Sigmoid colon (tissue), 7 donors: ENCODE data around the gene PTCD2. TPM values are rescaled to one million over a fixed set of nuclear protein-coding genes. Genes with fewer than 3 reads are reported as not detected.

ENCODE experiments used
- DNase-seq: peaks from one replicate; pipeline ENCODE4 v3.0.0-alpha.2; 2019
- H3K27ac ChIP-seq, 4 donors: fragments of 200-600 bp; sonication (generic); one replicate each; pipeline ENCODE4 v1.5.1; 2016 to 2019; ENCODE audit warnings: mild to moderate bottlenecking in 1 of 4
- H3K27me3 ChIP-seq, 3 donors: fragments of 200-600 bp; sonication (generic); one replicate each; pipeline ENCODE4 v1.5.1; 2019; ENCODE audit warnings: mild to moderate bottlenecking in 1 of 3
- H3K36me3 ChIP-seq, 4 donors: fragments of 200-600 bp; sonication (generic); one replicate each; pipeline ENCODE4 v1.5.1; 2016 to 2019
- H3K4me1 ChIP-seq, 4 donors: fragments of 200-600 bp; sonication (generic); one replicate each; pipeline ENCODE4 v1.5.1; 2017 to 2019
- H3K4me3 ChIP-seq, 4 donors: fragments of 200-600 bp; sonication (generic); one replicate each; pipeline ENCODE4 v1.5.1; 2017 to 2019; ENCODE audit warnings: mild to moderate bottlenecking in 2 of 4, moderate library complexity in 1 of 4
- H3K9me3 ChIP-seq, 4 donors: fragments of 200-600 bp in 3 of 4; sonication (generic) in 3 of 4; one replicate each; pipeline versions ENCODE4 v1.5.1 to v1.6.1; 2013 to 2019
- EP300 ChIP-seq, 4 donors: sonication (generic); formaldehyde crosslinking; IDR thresholded peaks; one replicate each; pipeline ENCODE4 v1.6.1; 2017; ENCODE audit warnings: antibody characterized with exemption in 4 of 4
- POLR2A ChIP-seq, 2 donors: fragments of 450-650 bp; IDR thresholded peaks; one replicate each; pipeline ENCODE4 v1.6.1; 2016; ENCODE audit warnings: antibody characterized with exemption in 2 of 2, mild to moderate bottlenecking in 2 of 2, moderate library complexity in 2 of 2
- POLR2AphosphoS5 ChIP-seq, 4 donors: sonication (generic); formaldehyde crosslinking; IDR thresholded peaks; one replicate each; pipeline ENCODE4 v1.6.1; 2017; ENCODE audit warnings: antibody characterized with exemption in 4 of 4
- WGBS, 2 donors: extraction: QIAGEN DNeasy Blood & Tissue Kit; methylation state at CpG; one replicate each; pipeline ENCODE4 v1.1.7; 2013; 5-methylcytosine and 5-hydroxymethylcytosine counted together
- intact Hi-C: fragments of 100-400 bp; cut with DNase I; formaldehyde crosslinking; loops from one replicate; pipeline ENCODE4 v1.15.1; 2023
- polyA plus RNA-seq, 3 donors: library from polyadenylated mRNA; stranded (reverse); fragments of 200-250 nt; gene quantifications; one replicate each; pipeline ENCODE4 v1.2.3, GENCODE V29; 2013
- total RNA-seq, 4 donors: library from RNA; depleted of rRNA; stranded (reverse); fragments of >200 nt; gene quantifications; one replicate each; pipeline ENCODE4 v1.1.0, GENCODE V29; 2016
- TF ChIP-seq, protein P1 (sequence below), 4 experiments: fragments of 450-650 bp in 3 of 4; fragments of 200-600 bp in 1 of 4; IDR thresholded peaks; one replicate each; pipeline ENCODE4 v1.5.1; 2016 to 2019; ENCODE audit warnings: antibody characterized with exemption in 4 of 4, mild to moderate bottlenecking in 3 of 4, moderate library complexity in 2 of 4
- donor health status: healthy with polysubstance abuse.
- donor health status: Bipolar disorder and iron deficiency.
- donor health status: healthy.

Gene PTCD2
- total and polyA plus RNA-seq, 7 donors, result 0.60 to 12.7 (median 5.4) TPM

DNA sequence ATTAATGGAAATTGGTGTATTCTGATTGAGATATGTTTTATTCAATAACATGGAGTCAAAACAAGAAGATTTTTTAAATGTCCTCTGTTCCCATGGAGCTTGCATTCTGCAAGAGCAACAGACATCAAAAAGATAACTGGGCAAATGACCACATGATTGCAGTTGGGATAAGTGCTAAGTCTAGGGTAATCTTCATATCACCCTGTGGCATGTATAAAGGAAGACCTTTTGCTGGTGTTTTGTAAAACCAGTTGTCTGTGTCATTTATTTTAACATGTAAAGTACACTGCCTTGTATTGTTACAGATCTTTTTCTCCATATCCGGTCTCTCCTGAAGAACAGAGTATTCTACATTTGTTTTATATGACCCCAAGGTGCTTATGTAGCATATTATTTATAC, 44.0 kb downstream of the PTCD2 start:
- WGBS, 2 donors, result 95 to 96% methylated on average over 1 of the region's 1 CpG
- TF ChIP-seq EP300 (IDR thresholded peaks at IDR 0.05) (no peak), POLR2A (IDR thresholded peaks at IDR 0.05) (no peak), POLR2AphosphoS5 (IDR thresholded peaks at IDR 0.05) (no peak)
- TF ChIP-seq, protein P1, sequence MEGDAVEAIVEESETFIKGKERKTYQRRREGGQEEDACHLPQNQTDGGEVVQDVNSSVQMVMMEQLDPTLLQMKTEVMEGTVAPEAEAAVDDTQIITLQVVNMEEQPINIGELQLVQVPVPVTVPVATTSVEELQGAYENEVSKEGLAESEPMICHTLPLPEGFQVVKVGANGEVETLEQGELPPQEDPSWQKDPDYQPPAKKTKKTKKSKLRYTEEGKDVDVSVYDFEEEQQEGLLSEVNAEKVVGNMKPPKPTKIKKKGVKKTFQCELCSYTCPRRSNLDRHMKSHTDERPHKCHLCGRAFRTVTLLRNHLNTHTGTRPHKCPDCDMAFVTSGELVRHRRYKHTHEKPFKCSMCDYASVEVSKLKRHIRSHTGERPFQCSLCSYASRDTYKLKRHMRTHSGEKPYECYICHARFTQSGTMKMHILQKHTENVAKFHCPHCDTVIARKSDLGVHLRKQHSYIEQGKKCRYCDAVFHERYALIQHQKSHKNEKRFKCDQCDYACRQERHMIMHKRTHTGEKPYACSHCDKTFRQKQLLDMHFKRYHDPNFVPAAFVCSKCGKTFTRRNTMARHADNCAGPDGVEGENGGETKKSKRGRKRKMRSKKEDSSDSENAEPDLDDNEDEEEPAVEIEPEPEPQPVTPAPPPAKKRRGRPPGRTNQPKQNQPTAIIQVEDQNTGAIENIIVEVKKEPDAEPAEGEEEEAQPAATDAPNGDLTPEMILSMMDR (IDR thresholded peaks at IDR 0.05), result no peak
- intact Hi-C loops, result loop anchor here (10.0 kb wide), 1 partner anchor 251 kb away; no protein-coding TSS in a partner anchor
- H3K4me1 ChIP-seq, result peaks cover 0 to 15% (median 7%) of the 10 kb centered on the region in 4 donors
- peaks cover 0 to 36% (median 0%) of the 10 kb centered on the region in 4 donors for H3K36me3 ChIP-seq
- no peak for DNase-seq
- no peaks in the 10 kb centered on the region for H3K9me3 ChIP-seq
- H3K27ac ChIP-seq, result no peak overlapping the region
- H3K27me3 ChIP-seq, result no peaks in the 10 kb centered on the region
- H3K4me3 ChIP-seq, result no peak overlapping the region

DNA sequence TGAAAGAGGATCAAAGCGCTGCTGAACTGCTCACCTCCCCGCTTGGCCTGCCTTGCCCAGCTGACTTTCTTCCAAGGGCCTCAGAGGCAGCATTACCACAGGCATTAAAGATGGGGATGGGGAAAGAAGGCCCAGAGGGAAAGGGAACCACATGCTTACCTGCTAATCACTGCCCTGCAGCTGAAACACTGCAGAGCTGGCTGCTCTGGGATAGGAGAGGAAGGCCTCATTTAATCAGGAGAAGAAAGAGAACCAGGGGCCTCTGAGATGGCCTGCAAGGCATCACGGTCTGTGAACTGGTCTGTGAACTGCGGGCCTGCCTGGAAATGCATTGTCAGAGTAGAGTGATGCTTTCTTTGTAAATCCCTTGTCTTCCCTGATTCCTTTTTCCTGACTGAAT, 44.8 kb downstream of the PTCD2 start:
- H3K9me3 ChIP-seq, result no peaks in the 10 kb centered on the region
- H3K36me3 ChIP-seq, result peaks cover 0 to 30% (median 0%) of the 10 kb centered on the region in 4 donors
- WGBS, 2 donors, result 93 to 94% methylated on average over 4 of the region's 4 CpGs
- no peak for DNase-seq
- no peak overlapping the region for H3K4me3 ChIP-seq
- H3K27me3 ChIP-seq, result no peaks in the 10 kb centered on the region
- H3K27ac ChIP-seq, result no peak overlapping the region
- no peak for TF ChIP-seq POLR2A (IDR thresholded peaks at IDR 0.05)
- no peak for TF ChIP-seq EP300 (IDR thresholded peaks at IDR 0.05)
- TF ChIP-seq, protein P1 (IDR thresholded peaks at IDR 0.05), result no peak
- TF ChIP-seq POLR2AphosphoS5 (IDR thresholded peaks at IDR 0.05), result no peak
- H3K4me1 ChIP-seq, result peaks cover 0 to 22% (median 8%) of the 10 kb centered on the region in 4 donors
- intact Hi-C loops, result loop anchor here (5.0 to 10.0 kb wide), 2 partner anchors 157 to 250 kb away; no protein-coding TSS in a partner anchor

- TF ChIP-seq POLR2A (IDR thresholded peaks at IDR 0.05), result no peak
- TF ChIP-seq, protein P1 (IDR thresholded peaks at IDR 0.05), result peak; percentile 67 to 77 (median 74)
- Histone ChIP-seq H3K36me3 (peaks cover 0 to 16% (median 0%) of the 10 kb centered on the region in 4 donors), H3K27ac (no peak overlapping the region), H3K9me3 (no peaks in the 10 kb centered on the region), H3K27me3 (no peaks in the 10 kb centered on the region), H3K4me1 (peaks cover 0 to 22% (median 8%) of the 10 kb centered on the region in 4 donors), H3K4me3 (no peak overlapping the region)
- peak; percentile 81 for DNase-seq
- 30 to 44% methylated on average over 7 of the region's 7 CpGs for WGBS, 2 donors
- intact Hi-C loops, result loop anchor here (2.0 to 10.0 kb wide), 3 partner anchors 156 to 452 kb away; no protein-coding TSS in a partner anchor
Measured at GRCh38 chr5:72366324-72366976, 46.3 kb downstream of the PTCD2 start.

DNA sequence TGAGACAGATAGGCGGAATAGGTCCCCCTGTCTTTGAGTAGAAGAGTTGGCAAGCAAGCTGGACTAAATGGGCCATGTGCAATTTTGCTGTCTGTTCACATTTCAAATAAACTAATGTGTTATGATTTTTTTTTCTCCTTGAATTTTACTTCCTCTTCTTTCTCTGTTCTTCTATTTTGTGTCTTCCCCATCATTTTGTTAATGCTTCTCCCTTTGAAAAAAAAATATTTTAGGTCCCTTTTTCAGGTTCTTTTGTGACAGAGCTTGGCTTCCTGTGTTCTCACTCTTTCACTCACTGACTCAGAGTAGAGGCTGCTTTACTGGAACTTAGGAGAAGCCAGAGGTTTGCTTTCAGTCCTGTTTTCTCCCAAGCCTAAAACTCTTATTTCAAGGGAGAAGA, 48.1 kb downstream of the PTCD2 start:
- intact Hi-C loops, result loop anchor here (5.0 to 10.0 kb wide), 2 partner anchors 154 to 247 kb away; no protein-coding TSS in a partner anchor
- Histone ChIP-seq H3K27me3 (no peaks in the 10 kb centered on the region), H3K27ac (no peak overlapping the region), H3K9me3 (no peaks in the 10 kb centered on the region), H3K4me1 (peaks cover 0 to 22% (median 8%) of the 10 kb centered on the region in 4 donors), H3K36me3 (no peaks in the 10 kb centered on the region), H3K4me3 (no peak overlapping the region)
- WGBS, 2 donors, result 93 to 94% methylated on average over 1 of the region's 1 CpG
- TF ChIP-seq, protein P1 (IDR thresholded peaks at IDR 0.05), result no peak
- no peak for DNase-seq
